ENCODE results near the gene ZNHIT6.

DNA sequence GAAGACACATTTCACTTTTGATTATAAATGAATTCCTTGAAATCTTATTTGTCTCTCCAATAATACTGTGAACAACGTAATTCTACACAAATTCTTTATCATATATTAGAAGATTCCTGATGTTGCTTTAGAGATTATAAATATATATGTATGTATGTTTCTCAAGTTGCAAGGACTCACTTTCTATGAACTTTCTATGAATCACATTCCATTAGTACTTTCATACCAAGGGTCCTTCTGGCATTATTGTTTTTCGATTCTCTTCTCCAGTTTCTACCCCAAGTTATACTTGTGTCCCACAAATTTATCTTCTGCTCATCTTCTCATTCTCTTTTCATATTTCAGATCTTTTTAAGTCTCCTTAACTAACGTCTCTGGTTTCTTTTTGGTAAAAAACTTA, 55.9 kb downstream of the ZNHIT6 start:
- TF ChIP-seq POLR2AphosphoS5 (IDR thresholded peaks at IDR 0.05; ENCODE audit: low read depth, low read length) = no peak
- TF ChIP-seq, protein P1, sequence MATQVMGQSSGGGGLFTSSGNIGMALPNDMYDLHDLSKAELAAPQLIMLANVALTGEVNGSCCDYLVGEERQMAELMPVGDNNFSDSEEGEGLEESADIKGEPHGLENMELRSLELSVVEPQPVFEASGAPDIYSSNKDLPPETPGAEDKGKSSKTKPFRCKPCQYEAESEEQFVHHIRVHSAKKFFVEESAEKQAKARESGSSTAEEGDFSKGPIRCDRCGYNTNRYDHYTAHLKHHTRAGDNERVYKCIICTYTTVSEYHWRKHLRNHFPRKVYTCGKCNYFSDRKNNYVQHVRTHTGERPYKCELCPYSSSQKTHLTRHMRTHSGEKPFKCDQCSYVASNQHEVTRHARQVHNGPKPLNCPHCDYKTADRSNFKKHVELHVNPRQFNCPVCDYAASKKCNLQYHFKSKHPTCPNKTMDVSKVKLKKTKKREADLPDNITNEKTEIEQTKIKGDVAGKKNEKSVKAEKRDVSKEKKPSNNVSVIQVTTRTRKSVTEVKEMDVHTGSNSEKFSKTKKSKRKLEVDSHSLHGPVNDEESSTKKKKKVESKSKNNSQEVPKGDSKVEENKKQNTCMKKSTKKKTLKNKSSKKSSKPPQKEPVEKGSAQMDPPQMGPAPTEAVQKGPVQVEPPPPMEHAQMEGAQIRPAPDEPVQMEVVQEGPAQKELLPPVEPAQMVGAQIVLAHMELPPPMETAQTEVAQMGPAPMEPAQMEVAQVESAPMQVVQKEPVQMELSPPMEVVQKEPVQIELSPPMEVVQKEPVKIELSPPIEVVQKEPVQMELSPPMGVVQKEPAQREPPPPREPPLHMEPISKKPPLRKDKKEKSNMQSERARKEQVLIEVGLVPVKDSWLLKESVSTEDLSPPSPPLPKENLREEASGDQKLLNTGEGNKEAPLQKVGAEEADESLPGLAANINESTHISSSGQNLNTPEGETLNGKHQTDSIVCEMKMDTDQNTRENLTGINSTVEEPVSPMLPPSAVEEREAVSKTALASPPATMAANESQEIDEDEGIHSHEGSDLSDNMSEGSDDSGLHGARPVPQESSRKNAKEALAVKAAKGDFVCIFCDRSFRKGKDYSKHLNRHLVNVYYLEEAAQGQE (IDR thresholded peaks at IDR 0.05; ENCODE audit: insufficient read depth in 1 of 2, low read depth in 2 of 2, low read length in 2 of 2) = no peak
- TF ChIP-seq TAF1 (IDR thresholded peaks at IDR 0.05; ENCODE audit: borderline replicate concordance, insufficient read depth, low read length) = no peak

Data from PFSK-1 (cell line).